PFSK-1 (cell line): Measurements from ENCODE around the gene SLC44A1.

Source experiments
- POLR2AphosphoS5 ChIP-seq: IDR thresholded peaks from 2 replicates; pipeline ENCODE4 v1.6.1; 2012; ENCODE audit warnings: low read depth, mild to moderate bottlenecking, control low read depth, low read length, moderate library complexity
- SIN3A ChIP-seq: IDR thresholded peaks from 2 replicates; pipeline ENCODE4 v1.6.1; 2012; ENCODE audit warnings: mild to moderate bottlenecking, low read length, moderate library complexity, borderline replicate concordance; ENCODE audit not compliant: insufficient read depth

- no peak for TF ChIP-seq POLR2AphosphoS5
- no peak for TF ChIP-seq SIN3A
Observed at GRCh38 chr9:105475302-105475701, 230.9 kb downstream of the SLC44A1 start.
